NCI-H1092 treated with DMSO at 0.1 percent for 48 hours (cell line): ENCODE results near the gene LYRM4.
"Not testable (repeated sequence)": the region's sequence is repeated elsewhere in the genome, so short reads cannot be mapped to it uniquely, and the experiment has no call there.

Experiments
- DNase-seq: peaks from one replicate; lab custom pipeline; 2025; lab: John Stamatoyannopoulos, UW

LYRM4 gene

GRCh38 chr6:5081182-5081581 lies 179.6 kb downstream of the LYRM4 start:
- DNase-seq, result no peak

- DNase-seq, result no peak
These were observed 180.2 kb downstream of the LYRM4 start for GRCh38 chr6:5080574-5080973.

GRCh38 chr6:5079692-5080091 lies 181.1 kb downstream of the LYRM4 start:
- DNase-seq, result no peak

GRCh38 chr6:5078121-5078669 lies 182.6 kb downstream of the LYRM4 start:
- DNase-seq, result no peak

GRCh38 chr6:5076931-5077330 lies 183.8 kb downstream of the LYRM4 start:
- DNase-seq, result no peak

- DNase-seq, result no peak
These were observed 186.8 kb downstream of the LYRM4 start for GRCh38 chr6:5073992-5074391.

GRCh38 chr6:5072440-5072839 lies 188.3 kb downstream of the LYRM4 start:
- no peak for DNase-seq

GRCh38 chr6:5071216-5071615 lies 189.5 kb downstream of the LYRM4 start:
- no peak for DNase-seq

GRCh38 chr6:5068153-5068751 lies 192.5 kb downstream of the LYRM4 start:
- DNase-seq, result no peak

- no peak for DNase-seq
These were observed 193.4 kb downstream of the LYRM4 start for GRCh38 chr6:5067305-5067704.

GRCh38 chr6:5066456-5067093 lies 194.2 kb downstream of the LYRM4 start:
- DNase-seq, result no peak

- DNase-seq, result no peak
These were observed 197.1 kb downstream of the LYRM4 start for GRCh38 chr6:5063617-5064016.

GRCh38 chr6:5061152-5061551 lies 199.6 kb downstream of the LYRM4 start:
- no peak for DNase-seq

GRCh38 chr6:5060439-5060838 lies 200.3 kb downstream of the LYRM4 start:
- DNase-seq, result not testable (repeated sequence)

- DNase-seq, result no peak
These were observed 201.5 kb downstream of the LYRM4 start for GRCh38 chr6:5059036-5059896.
